NCI-H2196 (cell line): Measurements from ENCODE around the gene PITX1.

Source experiments
- DNase-seq: peaks from one replicate; lab custom pipeline; 2025; ENCODE audit not compliant: unreplicated experiment; lab: John Stamatoyannopoulos, UW

Gene PITX1

DNA sequence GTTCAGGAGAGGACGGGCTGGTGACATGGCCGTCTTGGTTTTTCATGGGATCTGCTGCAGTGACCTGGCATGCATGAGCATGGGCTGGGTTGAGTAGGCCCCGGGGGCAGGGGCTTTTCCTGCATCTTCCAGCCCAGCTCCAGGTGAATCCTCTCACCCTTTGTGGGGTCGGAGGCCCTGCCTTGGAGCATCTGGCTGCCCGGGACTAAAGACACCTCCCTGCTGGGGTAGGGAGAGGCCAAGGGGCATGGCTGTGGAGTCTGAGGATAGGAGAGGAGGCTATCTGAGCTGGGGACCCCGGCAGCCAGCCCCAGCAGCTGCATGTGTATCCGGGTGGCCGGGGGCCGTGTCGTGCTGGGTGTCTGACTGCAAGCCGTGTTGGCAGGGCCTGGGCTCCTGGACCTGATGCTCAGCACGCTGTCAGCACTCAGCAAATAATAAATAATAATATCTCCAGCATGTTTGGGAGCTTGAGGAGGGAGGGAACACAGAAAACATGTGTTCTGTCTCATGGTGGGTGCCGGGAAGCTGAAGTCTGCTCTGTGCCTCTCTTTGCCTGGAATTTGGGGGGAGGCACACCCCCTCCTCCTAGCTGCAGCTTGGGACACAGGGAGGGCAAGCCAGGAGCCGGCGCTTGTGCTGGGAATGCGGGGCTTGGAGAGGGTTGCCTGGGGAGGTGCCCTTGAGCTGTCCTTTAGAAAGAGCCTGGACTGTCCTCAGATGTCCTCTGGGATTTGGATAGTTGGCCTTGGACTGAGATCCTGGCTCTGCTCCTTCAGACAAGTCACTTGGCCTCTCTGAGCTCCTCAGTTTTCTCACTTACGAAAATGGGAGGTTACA, 28.4 kb upstream of the PITX1 start:
- DNase-seq: no peak

GRCh38 chr5:135061001-135061400, 27.0 kb upstream of the PITX1 start:
- no peak for DNase-seq

DNA sequence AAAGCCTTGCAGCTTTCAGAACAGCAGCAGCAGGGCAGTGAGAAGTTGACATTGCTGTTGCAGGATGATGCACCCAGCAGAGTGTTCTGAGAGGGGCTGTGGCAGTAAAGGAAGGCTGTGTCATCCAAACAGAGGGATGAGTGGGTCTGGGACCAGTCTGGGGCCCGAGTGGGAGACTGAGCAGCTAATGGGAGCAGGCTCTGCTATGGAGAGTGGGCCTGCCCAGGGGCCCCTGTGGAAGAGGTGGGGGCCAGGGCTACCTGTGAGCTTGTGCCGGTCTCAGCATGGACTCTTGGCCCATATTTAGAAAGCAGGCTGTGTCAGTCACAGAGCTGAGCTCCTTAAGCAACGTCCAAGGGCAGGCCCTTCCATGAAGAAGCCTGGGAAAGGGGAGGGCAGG, 26.0 kb upstream of the PITX1 start:
- no peak for DNase-seq

GRCh38 chr5:135059000-135059923, 25.2 kb upstream of the PITX1 start:
- no peak for DNase-seq

GRCh38 chr5:135058331-135058732, 24.3 kb upstream of the PITX1 start:
- no peak for DNase-seq

DNA sequence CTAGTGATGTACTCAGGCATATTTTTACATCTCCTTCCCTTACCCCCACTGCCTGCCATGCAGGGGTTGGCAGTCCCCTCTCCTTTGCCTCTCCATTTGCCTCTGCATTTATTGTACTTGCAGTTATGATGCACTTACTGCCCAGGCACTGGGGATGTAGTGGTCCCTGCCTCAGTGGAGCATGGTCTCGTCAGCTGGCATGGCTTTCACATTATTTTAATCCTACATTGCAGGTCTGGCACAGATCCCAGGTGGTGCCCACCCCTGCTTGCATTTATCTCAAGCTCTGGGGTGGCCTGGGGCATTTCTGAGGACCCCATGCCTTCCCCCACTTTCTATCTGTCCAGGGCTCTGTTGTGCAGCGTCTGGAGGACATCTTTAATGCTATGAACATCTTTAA, 23.2 kb upstream of the PITX1 start:
- DNase-seq: no peak

DNA sequence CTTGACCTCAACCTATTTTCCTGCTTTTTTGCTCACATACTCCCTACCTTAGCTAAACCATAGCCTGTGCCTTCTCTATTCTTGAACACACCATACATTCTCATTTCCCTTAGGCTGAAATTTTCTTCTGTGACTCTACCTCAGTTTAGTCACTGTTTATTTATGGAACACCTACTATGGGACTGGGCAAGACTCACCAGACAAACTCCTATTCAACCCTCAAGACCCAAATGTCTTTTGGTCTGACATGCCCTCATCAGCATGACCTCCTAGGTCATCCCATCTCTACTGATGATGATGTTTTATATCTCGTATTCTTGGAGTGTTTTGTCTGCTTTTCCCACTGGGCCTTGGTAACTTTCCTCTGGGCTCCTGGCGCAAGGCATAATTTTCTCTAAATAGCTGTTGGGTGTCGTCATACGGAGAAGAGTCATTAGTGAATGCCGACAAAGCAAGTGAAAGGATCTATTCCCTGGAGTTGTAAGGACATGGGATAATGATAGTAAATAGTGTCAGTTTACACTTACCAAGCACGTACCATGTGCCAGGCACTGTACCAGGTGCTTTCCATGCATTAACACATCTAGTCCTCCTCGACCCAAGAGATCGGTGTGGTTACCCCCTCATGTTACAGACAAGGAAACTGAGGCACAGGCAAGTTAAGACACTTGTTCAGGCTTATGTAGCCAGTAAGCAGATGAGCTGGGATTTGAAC, 22.4 kb upstream of the PITX1 start:
- no peak for DNase-seq

DNA sequence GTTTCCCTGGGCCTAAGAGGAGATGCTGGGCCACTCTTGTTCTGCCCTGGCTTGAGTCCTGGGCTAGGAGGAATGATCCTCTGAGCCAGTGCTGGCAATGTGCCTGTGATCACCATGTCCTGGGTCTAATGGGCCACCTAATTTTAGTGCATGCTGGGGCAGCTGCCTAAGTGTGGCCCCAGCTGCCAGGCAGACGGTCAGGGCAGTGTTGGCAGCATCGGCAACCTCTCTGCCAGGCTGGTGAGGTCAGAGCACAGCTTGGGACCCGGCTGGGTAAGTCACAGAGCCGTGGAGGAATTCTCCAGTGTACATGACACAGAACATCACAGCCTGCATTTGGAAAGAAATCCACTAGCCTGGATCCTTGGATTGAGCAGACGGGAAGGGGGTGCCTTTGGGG, 21.4 kb upstream of the PITX1 start:
- DNase-seq: no peak

- DNase-seq: no peak
These were observed 20.5 kb upstream of the PITX1 start for GRCh38 chr5:135054546-135054945.

- no peak for DNase-seq
These were observed 20.0 kb upstream of the PITX1 start for GRCh38 chr5:135053989-135054388.

DNA sequence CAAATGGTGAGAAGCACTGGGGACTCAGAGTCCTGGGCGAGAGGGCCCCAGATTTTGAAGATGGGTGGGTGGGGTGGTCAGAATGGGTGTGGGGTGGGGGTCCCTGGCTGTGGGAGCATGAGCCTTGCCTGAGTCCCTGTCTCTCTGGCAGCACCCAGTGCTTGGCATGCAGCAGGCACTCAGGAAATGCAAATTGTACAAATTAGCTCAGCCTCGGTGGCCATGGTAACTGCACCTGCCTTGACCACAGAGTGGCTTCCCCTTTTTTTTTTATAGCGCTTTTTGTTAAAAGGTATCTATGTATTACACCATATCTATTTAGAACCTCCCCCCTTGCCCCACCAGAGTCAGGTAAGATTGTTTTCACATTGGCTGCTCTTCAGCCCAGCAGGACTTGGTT, 19.2 kb upstream of the PITX1 start:
- DNase-seq: peak; percentile 62

DNA sequence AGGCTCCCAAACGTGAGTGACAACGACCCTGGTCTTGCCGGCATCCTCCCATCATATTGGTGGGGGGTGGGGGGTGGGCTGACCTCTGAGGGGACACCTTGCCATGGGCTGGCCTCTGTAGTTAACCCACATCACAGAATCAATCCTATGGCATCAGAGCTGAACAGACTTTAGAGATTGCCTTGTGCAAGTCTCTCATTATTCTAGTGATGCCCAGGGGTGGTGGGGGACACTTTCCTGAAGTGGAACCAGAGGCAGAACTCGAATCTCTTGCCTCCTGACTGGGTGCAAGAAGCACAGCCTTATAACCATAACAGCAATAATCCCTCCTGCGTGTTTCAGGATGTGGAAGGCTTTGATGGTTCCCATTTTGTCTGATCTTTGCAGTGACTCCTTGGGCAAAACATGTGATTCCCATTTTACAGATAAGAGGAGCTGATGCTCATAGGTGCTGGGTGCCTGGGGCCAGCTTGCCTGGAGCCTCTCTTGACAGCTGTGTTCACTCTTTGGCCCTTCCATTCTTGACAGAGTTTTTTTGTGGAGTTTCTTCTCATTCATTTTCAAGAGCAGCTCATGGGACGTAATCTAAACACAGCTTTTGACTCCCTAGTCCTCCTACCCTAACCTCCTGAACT, 18.6 kb upstream of the PITX1 start:
- DNase-seq: no peak

DNA sequence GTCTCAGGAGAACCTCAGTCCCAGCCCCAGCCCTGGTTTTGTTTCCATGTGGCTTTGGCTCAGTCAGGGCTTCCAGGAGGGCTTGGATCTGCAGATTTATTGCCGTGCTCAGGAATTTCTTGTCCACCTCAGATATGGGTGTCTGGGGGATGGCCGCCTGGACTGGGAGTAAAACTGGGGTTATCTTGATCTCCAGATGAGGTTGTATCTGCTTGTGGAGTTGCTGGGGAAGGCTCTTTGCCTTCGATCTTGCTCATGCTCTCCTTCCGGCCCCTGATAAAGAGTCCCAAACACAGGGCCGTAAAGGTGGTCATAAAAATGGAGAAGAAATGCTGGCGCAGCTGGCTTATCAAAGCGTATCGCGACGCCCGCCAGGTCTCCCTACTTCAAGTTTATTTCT, 17.8 kb upstream of the PITX1 start:
- no peak for DNase-seq

GRCh38 chr5:135051399-135051798, 17.4 kb upstream of the PITX1 start:
- DNase-seq: no peak

DNA sequence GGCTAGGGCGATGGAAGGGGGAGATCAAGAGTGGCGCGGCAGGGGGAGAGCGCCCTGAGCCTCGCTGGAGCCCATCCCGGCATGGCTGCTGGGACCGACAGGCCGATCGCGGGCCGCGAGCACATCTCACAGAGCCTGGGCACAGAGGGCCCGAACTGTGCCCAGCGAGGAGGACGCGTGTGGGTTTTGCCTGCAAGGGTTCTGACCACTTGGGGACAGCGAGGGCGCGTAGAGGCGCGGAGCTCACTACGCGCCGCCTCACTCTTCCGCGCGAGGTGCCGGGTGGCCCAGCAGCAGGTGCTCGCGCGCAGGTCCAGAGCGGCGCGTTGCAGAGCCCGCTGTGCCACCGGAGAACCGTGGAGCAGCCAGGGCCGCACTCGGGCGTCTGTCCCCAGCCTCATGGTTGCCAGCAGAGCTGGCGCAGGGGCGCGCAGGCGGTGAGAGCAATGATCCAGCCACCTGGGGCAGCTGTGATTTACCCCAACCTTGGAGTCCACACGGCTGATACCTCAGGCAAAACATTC, 16.3 kb upstream of the PITX1 start:
- no peak for DNase-seq

DNA sequence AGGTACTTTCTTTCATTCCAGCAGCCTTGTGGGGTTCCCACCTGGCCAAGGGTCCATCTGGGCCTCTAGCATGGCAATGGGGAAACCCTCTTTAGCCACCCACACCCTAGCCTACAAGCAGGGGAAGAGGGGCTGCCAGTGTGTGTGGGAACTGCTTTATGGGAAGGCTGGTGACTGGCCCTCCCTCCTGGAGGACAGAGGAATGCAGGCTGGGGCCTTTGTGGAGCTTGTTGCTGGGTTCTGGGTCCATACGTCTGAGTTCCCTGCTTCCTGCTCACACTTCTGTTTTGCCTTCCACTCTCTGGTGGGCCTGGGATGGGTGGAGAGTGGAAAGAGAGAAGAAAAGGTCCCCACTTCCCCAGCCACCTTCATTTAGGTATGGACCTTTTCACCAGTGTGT, 14.9 kb upstream of the PITX1 start:
- no peak for DNase-seq

DNA sequence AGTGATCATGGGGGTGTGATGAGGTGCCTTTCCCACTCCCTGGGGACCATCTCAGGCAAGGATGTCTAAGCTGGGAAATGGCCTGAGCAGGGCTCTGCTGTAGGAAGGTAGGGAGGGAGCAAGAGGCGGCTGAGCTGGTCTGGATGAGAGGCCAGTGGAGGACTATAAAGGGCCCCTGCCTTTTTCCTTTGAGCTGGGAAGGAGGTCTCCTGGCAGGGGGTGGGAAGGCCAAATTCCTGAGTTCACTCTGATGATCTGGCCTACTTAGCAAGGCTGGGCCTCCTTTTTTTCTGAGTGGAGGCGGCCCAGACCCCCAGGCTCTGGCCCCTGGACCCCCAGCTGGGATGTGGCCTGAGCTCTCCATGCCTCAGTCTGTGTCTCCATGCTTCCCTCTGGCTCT, 14.3 kb upstream of the PITX1 start:
- no peak for DNase-seq

- no peak for DNase-seq
These were observed 13.3 kb upstream of the PITX1 start for GRCh38 chr5:135047347-135047695.

DNA sequence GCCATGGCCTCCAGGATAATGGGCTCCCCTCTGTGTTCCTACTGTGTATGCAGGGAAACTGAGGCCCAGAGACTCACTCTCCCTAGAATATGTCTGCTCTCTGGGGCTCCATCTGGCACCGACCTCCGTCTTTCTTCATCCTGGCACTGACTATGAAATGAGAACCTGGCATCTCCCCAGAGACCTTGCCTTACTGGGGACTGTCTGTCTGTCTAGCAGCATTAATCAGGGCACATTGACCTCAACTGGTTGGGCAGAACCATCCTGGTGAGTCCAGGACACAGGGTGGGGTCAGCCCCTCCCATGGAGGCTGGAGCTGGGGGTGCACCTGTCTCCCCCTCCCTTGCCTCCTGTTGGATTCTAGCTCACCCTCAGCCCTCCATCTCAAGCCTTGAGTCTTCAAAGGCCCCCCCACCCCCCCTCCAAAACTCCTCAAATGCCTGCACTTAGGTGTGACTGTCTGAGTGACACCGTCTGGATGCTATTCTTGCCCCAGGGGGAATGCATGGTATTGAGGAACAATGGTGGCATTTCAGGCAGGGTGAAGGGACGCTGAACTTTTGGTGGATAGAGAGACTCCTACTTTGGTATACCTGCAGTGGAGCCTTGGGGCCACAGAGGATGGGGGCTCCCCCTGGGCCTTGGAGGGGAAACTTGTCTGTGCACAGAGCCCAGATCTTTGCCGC, 12.8 kb upstream of the PITX1 start:
- no peak for DNase-seq

GRCh38 chr5:135045488-135045887, 11.5 kb upstream of the PITX1 start:
- no peak for DNase-seq
